Stomach (tissue), 9 donors: ENCODE data around the gene STPG4. TPM values are rescaled to one million over a fixed set of nuclear protein-coding genes. Genes with fewer than 3 reads are reported as not detected.

Experiments used
- DNase-seq, 2 donors: peaks; one replicate each; pipeline versions ENCODE4 v3.0.0 to v3.0.0-alpha.2; 2013 to 2019
- H3K27ac ChIP-seq, 5 donors: fragments of 200-600 bp in 4 of 5; sonication (generic) in 4 of 5; one replicate each; pipeline ENCODE4 v1.5.1; 2013 to 2019; ENCODE audit warnings: mild to moderate bottlenecking in 1 of 5, moderate library complexity in 1 of 5
- H3K27me3 ChIP-seq, 3 donors: fragments of 200-600 bp; sonication (generic); one replicate each; pipeline ENCODE4 v1.5.1; 2017 to 2019; ENCODE audit warnings: mixed run types in 1 of 3
- H3K36me3 ChIP-seq, 4 donors: fragments of 200-600 bp; sonication (generic); 1 replicate in 3 of 4; 2 replicates in 1 of 4; pipeline ENCODE4 v1.5.1; 2016 to 2019
- H3K4me1 ChIP-seq, 4 donors: fragments of 200-600 bp; sonication (generic); one replicate each; pipeline ENCODE4 v1.5.1; 2016 to 2019
- H3K4me3 ChIP-seq, 4 donors: fragments of 200-600 bp; sonication (generic) in 3 of 4; one replicate each; pipeline ENCODE4 v1.5.1; 2016 to 2019; ENCODE audit warnings: mild to moderate bottlenecking in 1 of 4
- H3K9me3 ChIP-seq, 4 donors: fragments of 200-600 bp; sonication (generic); one replicate each; pipeline ENCODE4 v1.5.1; 2016 to 2019
- CTCF ChIP-seq, 7 experiments: fragments of 450-650 bp in 4 of 7; fragments of 200-600 bp in 3 of 7; sonication (generic) in 3 of 7; IDR thresholded peaks; one replicate each; pipeline ENCODE4 v1.5.1; 2016 to 2019; ENCODE audit warnings: antibody characterized with exemption in 7 of 7, control low read depth in 2 of 7, mild to moderate bottlenecking in 1 of 7
- EP300 ChIP-seq: sonication (generic); formaldehyde crosslinking; IDR thresholded peaks from one replicate; pipeline ENCODE4 v1.6.1; 2017; ENCODE audit warnings: antibody characterized with exemption
- POLR2A ChIP-seq, 4 donors: fragments of 450-650 bp; IDR thresholded peaks; one replicate each; pipeline ENCODE4 v1.6.1; 2016; ENCODE audit warnings: antibody characterized with exemption in 4 of 4, control low read depth in 2 of 4, mild to moderate bottlenecking in 1 of 4, moderate library complexity in 1 of 4
- POLR2AphosphoS5 ChIP-seq, 3 donors: sonication (generic); formaldehyde crosslinking; IDR thresholded peaks; one replicate each; pipeline ENCODE4 v1.6.1; 2016; ENCODE audit warnings: antibody characterized with exemption in 3 of 3
- WGBS, 5 donors: extraction: QIAGEN DNeasy Blood & Tissue Kit in 3 of 5; methylation state at CpG; one replicate each; pipeline versions ENCODE4 v1.1.5 to v1.1.7; 2013 to 2018; 5-methylcytosine and 5-hydroxymethylcytosine counted together
- intact Hi-C: fragments of 100-400 bp; cut with DNase I; formaldehyde crosslinking; loops from one replicate; pipeline ENCODE4 v1.15.1; 2023; ENCODE audit warnings: low total_unique reads
- polyA plus RNA-seq, 3 donors: library from polyadenylated mRNA; stranded (reverse); fragments of 200-250 nt; gene quantifications; one replicate each; pipeline ENCODE4 v1.2.3, GENCODE V29; 2013
- total RNA-seq, 5 donors: library from RNA; depleted of rRNA; stranded (reverse); fragments of >200 nt; gene quantifications; one replicate each; pipeline versions ENCODE4 v1.1.0 to v1.2.3, GENCODE V29; 2014 to 2016
- donor health status: healthy with polysubstance abuse.
- donor health status: Bipolar disorder and iron deficiency.
- donor health status: healthy.

Gene STPG4
- total and polyA plus RNA-seq, 8 donors: not detected

DNA sequence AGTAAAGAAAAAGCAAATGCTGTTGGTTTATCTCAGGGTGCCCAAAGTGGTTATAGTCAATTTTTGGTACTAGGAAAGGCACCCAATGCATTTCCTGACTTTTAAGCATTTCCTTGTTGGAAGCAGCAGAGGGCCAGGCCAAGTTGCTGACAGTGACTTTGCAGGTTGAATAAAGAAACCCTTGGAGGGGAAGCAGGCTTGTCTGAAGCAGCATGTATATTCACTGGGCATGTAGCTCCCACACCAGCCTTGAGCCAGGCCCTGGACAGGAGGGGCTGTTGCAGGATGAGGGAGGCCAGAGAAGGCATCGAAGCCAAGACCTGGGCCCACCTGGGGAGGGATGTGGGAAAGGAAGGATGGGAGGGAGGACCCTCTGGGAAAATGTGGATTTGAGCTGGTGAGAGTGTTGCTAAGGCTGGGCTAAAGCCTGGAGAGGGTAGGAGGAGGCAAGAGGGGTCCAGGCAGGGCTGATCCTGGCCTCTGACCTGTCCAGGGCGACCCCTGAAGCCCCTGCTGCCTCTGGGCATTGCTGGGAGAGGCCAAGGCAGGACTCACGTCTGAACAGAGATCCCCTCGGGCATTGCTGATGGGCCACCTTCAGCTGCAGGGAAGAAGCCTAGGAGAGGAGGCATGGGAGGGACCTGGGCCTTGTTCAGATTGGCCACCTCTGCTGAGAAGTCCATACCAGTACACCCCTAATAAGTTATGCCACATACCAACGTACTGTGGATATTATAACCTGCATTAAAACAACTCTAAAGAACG lies 79.6 kb downstream of the STPG4 start:
- Histone ChIP-seq H3K27ac (peak overlapping the region in 3 of 5 donors; percentile 50 to 87 (median 85)), H3K4me1 (peaks cover 49 to 83% (median 68%) of the 10 kb centered on the region in 4 donors), H3K36me3 (peaks cover 0 to 18% (median 12%) of the 10 kb centered on the region in 4 donors), H3K27me3 (no peaks in the 10 kb centered on the region), H3K4me3 (no peak overlapping the region), H3K9me3 (no peaks in the 10 kb centered on the region)
- TF ChIP-seq POLR2AphosphoS5 (IDR thresholded peaks at IDR 0.05): no peak
- no peak for TF ChIP-seq POLR2A (IDR thresholded peaks at IDR 0.05)
- no peak for TF ChIP-seq CTCF (IDR thresholded peaks at IDR 0.05)
- no peak for TF ChIP-seq EP300
- DNase-seq: no peak
- 60 to 95% (median 87%) methylated on average over 5 to 6 of the region's 6 CpGs for WGBS, 5 donors
- intact Hi-C loops: no loop called here

DNA sequence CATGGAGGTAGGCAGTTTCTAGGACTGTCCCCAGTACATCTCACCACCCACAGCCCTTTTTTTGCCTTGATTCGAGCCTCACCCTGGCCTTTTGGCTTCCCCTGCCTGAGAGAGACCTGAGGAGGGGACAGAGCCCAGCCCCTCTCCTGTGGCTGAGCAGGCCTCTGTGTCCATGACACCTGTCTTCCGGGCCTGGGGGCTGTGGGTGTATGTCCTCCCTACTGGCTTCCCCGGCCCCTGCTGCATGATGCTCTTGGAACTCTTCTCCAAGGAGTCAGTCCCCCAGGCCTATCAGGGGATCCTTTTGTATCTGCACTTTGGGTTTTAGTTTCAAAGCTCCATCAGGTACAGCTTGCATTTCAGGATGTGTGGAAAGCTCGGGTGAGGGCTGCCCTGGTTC lies 80.4 kb downstream of the STPG4 start:
- H3K27me3 ChIP-seq: no peaks in the 10 kb centered on the region
- H3K4me1 ChIP-seq: peaks cover 52 to 83% (median 68%) of the 10 kb centered on the region in 4 donors
- intact Hi-C loops: no loop called here
- no peaks in the 10 kb centered on the region for H3K9me3 ChIP-seq
- H3K4me3 ChIP-seq: no peak overlapping the region
- WGBS, 5 donors: 92 to 98% (median 97%) methylated on average over 4 of the region's 4 CpGs
- H3K36me3 ChIP-seq: peaks cover 0 to 18% (median 12%) of the 10 kb centered on the region in 4 donors
- peak overlapping the region in 4 of 5 donors; percentile 27 to 87 (median 68) for H3K27ac ChIP-seq
- TF ChIP-seq EP300: no peak
- no peak for TF ChIP-seq CTCF (IDR thresholded peaks at IDR 0.05)
- TF ChIP-seq POLR2AphosphoS5 (IDR thresholded peaks at IDR 0.05): no peak
- TF ChIP-seq POLR2A (IDR thresholded peaks at IDR 0.05): no peak
- no peak for DNase-seq

DNA sequence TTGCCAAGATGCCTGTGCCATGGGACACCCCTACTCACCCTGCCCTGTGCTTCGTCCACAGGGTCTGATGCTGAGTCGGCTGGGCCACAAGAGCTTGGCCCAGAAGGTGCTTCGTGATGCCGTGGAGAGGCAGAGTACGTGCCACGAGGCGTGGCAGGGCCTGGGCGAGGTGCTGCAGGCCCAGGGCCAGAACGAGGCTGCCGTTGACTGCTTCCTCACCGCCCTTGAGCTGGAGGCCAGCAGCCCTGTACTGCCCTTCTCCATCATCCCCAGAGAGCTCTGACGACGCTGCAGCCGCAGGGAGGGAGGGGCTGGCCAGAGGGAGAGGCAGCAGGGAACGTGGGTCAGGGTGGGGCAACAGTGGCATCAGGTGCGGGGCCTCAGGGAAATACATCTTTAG lies 81.5 kb downstream of the STPG4 start:
- no peak for DNase-seq
- Histone ChIP-seq H3K4me3 (no peak overlapping the region), H3K27ac (peak overlapping the region in 4 of 5 donors; percentile 82 to 87 (median 85)), H3K27me3 (no peaks in the 10 kb centered on the region), H3K9me3 (no peaks in the 10 kb centered on the region), H3K36me3 (peaks cover 0 to 18% (median 12%) of the 10 kb centered on the region in 4 donors), H3K4me1 (peaks cover 53 to 83% (median 68%) of the 10 kb centered on the region in 4 donors)
- WGBS, 5 donors: 72 to 99% (median 82%) methylated on average over 7 to 16 of the region's 16 CpGs
- no peak for TF ChIP-seq EP300
- no peak for TF ChIP-seq CTCF (IDR thresholded peaks at IDR 0.05)
- TF ChIP-seq POLR2A (IDR thresholded peaks at IDR 0.05): no peak
- TF ChIP-seq POLR2AphosphoS5 (IDR thresholded peaks at IDR 0.05): no peak
- intact Hi-C loops: no loop called here

DNA sequence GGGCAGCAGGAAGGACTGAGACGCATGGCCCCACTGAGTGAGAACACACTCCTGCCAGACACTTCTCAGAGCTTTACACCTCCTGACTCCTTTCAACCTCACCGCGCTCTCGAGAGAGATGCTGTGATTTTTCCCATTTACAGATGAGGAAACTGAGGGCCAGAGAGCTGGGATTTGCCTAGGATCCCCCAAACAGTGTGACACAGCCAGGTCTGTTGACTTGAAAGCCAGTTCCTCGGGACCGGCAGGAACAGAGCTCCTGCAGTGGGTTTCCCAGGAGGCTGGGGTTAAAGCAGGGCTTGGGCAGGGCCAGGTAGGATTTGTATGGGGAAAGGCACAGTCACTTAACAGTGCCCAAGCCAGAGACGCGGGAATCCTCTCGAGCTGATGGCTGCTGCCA lies 81.9 kb downstream of the STPG4 start:
- DNase-seq: no peak
- 88 to 94% (median 92%) methylated on average over 8 to 9 of the region's 9 CpGs for WGBS, 5 donors
- Histone ChIP-seq H3K27ac (peak overlapping the region in 4 of 5 donors; percentile 82 to 87 (median 85)), H3K36me3 (peaks cover 0 to 18% (median 12%) of the 10 kb centered on the region in 4 donors), H3K27me3 (no peaks in the 10 kb centered on the region), H3K9me3 (no peaks in the 10 kb centered on the region), H3K4me3 (no peak overlapping the region), H3K4me1 (peaks cover 54 to 83% (median 69%) of the 10 kb centered on the region in 4 donors)
- TF ChIP-seq POLR2AphosphoS5 (IDR thresholded peaks at IDR 0.05) (no peak), POLR2A (IDR thresholded peaks at IDR 0.05) (no peak), CTCF (IDR thresholded peaks at IDR 0.05) (no peak), EP300 (no peak)
- intact Hi-C loops: no loop called here
